HG02981 (cell line): ENCODE measurements around the gene TIMP3.
"Not testable (repeated sequence)": the region's sequence is repeated elsewhere in the genome, so short reads cannot be mapped to it uniquely, and the experiment has no call there.

ENCODE experiments used
- ATAC-seq: cut with Tn5 transposase; IDR thresholded peaks from one replicate; pipeline ENCODE4 v1.9.1; 2021; ENCODE audit warnings: mild to moderate bottlenecking, moderate library complexity; ENCODE audit not compliant: unreplicated experiment

Gene TIMP3

GRCh38 chr22:32801537-32802236 is at the start of gene TIMP3:
TIMP3 (plus strand) TSS chr22:32801705; CDS start chr22:32802002, 297 bp downstream.
- ATAC-seq = no peak

- no peak for ATAC-seq
Measured at GRCh38 chr22:32752326-32752725, 49.2 kb upstream of the TIMP3 start.

- no peak for ATAC-seq
Measured at GRCh38 chr22:32752816-32753520, 48.5 kb upstream of the TIMP3 start.

- ATAC-seq = no peak
Measured at GRCh38 chr22:32753591-32753990, 47.9 kb upstream of the TIMP3 start.

GRCh38 chr22:32754413-32755041 is 47.0 kb upstream of the TIMP3 start:
- no peak for ATAC-seq

GRCh38 chr22:32757086-32757762 is 44.3 kb upstream of the TIMP3 start:
- ATAC-seq = not testable (repeated sequence)

GRCh38 chr22:32758866-32759385 is 42.6 kb upstream of the TIMP3 start:
- ATAC-seq = no peak

GRCh38 chr22:32760396-32760795 is 41.1 kb upstream of the TIMP3 start:
- no peak for ATAC-seq

- no peak for ATAC-seq
Measured at GRCh38 chr22:32760815-32761214, 40.7 kb upstream of the TIMP3 start.

- ATAC-seq = no peak
Measured at GRCh38 chr22:32761251-32761903, 40.1 kb upstream of the TIMP3 start.

GRCh38 chr22:32764330-32765131 is 37.0 kb upstream of the TIMP3 start:
- no peak for ATAC-seq

GRCh38 chr22:32765132-32765618 is 36.3 kb upstream of the TIMP3 start:
- no peak for ATAC-seq

- ATAC-seq = no peak
Measured at GRCh38 chr22:32771756-32772155, 29.7 kb upstream of the TIMP3 start.

- ATAC-seq = no peak
Measured at GRCh38 chr22:32775957-32776356, 25.5 kb upstream of the TIMP3 start.

- no peak for ATAC-seq
Measured at GRCh38 chr22:32776397-32776796, 25.1 kb upstream of the TIMP3 start.

- ATAC-seq = no peak
Measured at GRCh38 chr22:32776802-32777201, 24.7 kb upstream of the TIMP3 start.

GRCh38 chr22:32777987-32778386 is 23.5 kb upstream of the TIMP3 start:
- no peak for ATAC-seq

- ATAC-seq = no peak
Measured at GRCh38 chr22:32780726-32781310, 20.7 kb upstream of the TIMP3 start.

GRCh38 chr22:32781695-32782094 is 19.8 kb upstream of the TIMP3 start:
- ATAC-seq = no peak
